Measurements from ENCODE around the gene TFB1M.

DNA sequence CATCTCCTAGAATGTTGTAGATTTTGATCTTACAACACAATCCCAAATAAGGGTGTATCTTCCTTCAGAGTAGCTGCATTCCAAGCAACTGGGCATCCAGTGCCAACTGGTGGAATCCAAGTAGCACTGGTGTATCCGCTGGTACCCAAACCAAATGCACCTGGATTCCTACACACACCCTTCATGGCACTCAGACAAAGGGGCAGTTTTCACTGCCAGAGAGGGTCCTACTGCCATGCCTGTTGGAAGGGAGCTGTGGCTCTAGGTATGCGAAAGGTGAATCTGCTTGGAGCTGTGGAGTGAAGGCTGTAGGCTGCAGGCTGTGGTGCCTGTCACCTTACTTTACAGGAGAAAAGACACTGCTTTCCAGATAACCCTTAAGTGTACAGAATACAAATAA lies 67.5 kb downstream of the TFB1M start:
- TF ChIP-seq, protein P1, sequence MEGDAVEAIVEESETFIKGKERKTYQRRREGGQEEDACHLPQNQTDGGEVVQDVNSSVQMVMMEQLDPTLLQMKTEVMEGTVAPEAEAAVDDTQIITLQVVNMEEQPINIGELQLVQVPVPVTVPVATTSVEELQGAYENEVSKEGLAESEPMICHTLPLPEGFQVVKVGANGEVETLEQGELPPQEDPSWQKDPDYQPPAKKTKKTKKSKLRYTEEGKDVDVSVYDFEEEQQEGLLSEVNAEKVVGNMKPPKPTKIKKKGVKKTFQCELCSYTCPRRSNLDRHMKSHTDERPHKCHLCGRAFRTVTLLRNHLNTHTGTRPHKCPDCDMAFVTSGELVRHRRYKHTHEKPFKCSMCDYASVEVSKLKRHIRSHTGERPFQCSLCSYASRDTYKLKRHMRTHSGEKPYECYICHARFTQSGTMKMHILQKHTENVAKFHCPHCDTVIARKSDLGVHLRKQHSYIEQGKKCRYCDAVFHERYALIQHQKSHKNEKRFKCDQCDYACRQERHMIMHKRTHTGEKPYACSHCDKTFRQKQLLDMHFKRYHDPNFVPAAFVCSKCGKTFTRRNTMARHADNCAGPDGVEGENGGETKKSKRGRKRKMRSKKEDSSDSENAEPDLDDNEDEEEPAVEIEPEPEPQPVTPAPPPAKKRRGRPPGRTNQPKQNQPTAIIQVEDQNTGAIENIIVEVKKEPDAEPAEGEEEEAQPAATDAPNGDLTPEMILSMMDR (IDR thresholded peaks at IDR 0.05; ENCODE audit: poor library complexity), result no peak
- TF ChIP-seq EZH2 (IDR thresholded peaks at IDR 0.05; ENCODE audit: borderline replicate concordance) (no peak), EZH2phosphoT487 (IDR thresholded peaks at IDR 0.05; ENCODE audit: low read depth, severe bottlenecking, unreplicated experiment) (no peak)

Measured in hepatocyte (in vitro differentiated cells).